GM12891 (cell line): ENCODE results near the gene SPNS3.

Experiments
- DNase-seq: peaks from one replicate; pipeline ENCODE4 v3.0.0; 2011; ENCODE audit warnings: low spot score; ENCODE audit not compliant: insufficient read length
- FAIRE-seq: peaks from 2 replicates; lab custom pipeline; 2011; peaks lifted over from hg19 to GRCh38; lab: Jason Lieb, UNC
- PAX5 ChIP-seq: IDR thresholded peaks from 2 replicates; pipeline ENCODE4 v1.6.1; 2011; ENCODE audit warnings: low read length, moderate library complexity, mild to moderate bottlenecking; ENCODE audit not compliant: insufficient read depth, severe bottlenecking
- POLR2A ChIP-seq: IDR thresholded peaks from 2 replicates; pipeline ENCODE4 v1.6.1; 2011; ENCODE audit warnings: low read depth, low read length, control low read depth
- POLR2AphosphoS5 ChIP-seq: IDR thresholded peaks from 2 replicates; pipeline ENCODE4 v1.6.1; 2011; ENCODE audit warnings: low read depth, low read length, control low read depth
- POU2F2 ChIP-seq: IDR thresholded peaks from 2 replicates; pipeline ENCODE4 v1.6.1; 2011; ENCODE audit warnings: low read depth, mild to moderate bottlenecking, control low read depth, low read length, moderate library complexity
- SPI1 ChIP-seq: IDR thresholded peaks from 2 replicates; pipeline ENCODE4 v1.6.1; 2011; ENCODE audit warnings: low read depth, low read length, control low read depth
- TAF1 ChIP-seq: IDR thresholded peaks from 2 replicates; pipeline ENCODE4 v1.6.1; 2011; ENCODE audit warnings: low read depth, low read length, control low read depth

Gene SPNS3

DNA sequence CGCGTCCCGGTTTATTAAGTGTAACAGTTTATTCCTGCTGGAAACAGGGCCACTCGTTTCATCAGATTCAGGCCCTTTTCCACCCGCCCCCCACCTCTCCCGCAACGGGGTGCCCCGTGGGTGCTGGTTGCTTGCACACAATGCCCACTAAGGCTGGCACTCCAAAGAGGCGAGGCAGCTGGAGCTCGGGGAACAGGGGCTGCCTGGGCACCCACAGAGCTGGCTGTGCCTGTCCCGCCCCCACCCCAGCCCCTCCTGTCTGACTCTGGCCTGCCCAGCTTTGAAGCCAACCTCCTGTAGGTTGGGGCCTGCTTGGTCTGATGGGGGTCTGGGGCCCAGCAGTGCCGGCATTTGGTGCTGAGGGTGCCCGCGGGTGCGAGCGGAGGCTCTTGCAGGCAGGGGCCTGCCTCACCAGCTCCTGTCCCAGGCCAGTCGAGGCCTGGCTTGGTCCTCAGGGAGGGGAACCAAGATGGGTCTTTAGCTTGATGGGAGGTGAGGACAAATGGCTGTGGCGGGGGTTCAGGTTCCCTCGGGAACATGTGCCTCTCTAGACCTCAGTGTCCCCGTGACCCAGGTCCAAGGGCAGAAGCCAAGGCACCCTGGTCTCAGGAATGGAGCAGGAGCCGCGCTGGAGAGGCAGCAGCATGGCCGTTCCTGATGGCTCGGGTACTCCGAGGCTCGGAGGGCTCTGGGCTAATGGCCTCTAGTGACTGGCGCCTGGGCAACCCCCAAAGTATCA, 101.4 kb downstream of the SPNS3 start:
- TF ChIP-seq PAX5 (no peak), SPI1 (no peak), TAF1 (no peak), POU2F2 (no peak)
- FAIRE-seq = no peak
- DNase-seq = no peak

DNA sequence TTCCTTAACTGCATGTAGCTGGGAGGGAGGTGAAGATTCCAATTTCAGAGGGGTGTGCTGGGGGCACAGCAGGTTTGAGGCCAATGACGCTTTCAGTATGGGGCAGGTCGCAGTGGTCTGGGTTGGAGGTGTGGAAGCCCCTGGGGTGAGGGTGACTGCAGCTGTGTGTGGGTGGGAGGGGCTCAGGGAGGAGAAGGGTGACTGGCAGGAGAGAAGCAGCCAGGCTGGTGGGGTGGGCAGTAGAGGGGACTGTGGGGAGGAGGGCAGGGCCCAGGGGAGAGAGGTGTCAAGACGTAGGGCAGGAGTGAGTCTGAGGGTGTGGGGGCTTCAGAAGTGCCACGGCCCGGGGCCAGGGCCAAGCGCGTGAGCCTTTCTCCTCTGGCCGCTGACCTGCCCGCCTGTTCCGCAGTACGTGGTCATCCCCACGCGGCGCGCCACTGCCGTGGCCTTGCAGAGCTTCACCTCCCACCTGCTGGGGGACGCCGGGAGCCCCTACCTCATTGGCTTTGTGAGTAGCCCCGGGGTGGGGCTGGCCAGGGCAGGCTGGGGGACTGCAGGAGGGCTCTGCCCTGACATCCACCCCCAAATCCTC, 102.0 kb downstream of the SPNS3 start:
- TF ChIP-seq POLR2A (no peak), TAF1 (no peak), PAX5 (no peak), POU2F2 (no peak), SPI1 (no peak), POLR2AphosphoS5 (no peak)
- no peak for FAIRE-seq

DNA sequence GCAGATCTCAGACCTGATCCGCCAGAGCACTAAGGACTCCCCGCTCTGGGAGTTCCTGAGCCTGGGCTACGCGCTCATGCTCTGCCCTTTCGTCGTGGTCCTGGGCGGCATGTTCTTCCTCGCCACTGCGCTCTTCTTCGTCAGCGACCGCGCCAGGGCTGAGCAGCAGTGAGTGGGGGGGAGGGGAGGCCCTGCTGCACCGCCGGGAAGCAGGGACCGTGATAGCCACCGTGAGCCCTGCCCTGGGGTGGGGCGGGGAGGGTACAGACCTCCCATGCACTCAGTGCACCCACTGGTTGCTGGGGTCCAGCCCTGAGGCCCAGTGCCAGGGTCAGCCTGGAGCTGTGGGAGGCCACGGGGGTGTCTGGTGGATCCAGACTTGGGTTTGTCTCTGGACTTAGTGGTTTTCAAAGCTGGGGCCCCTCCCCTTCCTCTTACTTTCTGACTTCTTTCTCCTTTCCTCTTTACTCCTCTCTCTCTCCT, 102.6 kb downstream of the SPNS3 start:
- DNase-seq (no peak), FAIRE-seq (no peak)
- TF ChIP-seq POLR2AphosphoS5 (peak; percentile 55), SPI1 (no peak)

More for the DNA sequence above, 102.0 kb downstream of the SPNS3 start:
- DNase-seq = no peak

DNA sequence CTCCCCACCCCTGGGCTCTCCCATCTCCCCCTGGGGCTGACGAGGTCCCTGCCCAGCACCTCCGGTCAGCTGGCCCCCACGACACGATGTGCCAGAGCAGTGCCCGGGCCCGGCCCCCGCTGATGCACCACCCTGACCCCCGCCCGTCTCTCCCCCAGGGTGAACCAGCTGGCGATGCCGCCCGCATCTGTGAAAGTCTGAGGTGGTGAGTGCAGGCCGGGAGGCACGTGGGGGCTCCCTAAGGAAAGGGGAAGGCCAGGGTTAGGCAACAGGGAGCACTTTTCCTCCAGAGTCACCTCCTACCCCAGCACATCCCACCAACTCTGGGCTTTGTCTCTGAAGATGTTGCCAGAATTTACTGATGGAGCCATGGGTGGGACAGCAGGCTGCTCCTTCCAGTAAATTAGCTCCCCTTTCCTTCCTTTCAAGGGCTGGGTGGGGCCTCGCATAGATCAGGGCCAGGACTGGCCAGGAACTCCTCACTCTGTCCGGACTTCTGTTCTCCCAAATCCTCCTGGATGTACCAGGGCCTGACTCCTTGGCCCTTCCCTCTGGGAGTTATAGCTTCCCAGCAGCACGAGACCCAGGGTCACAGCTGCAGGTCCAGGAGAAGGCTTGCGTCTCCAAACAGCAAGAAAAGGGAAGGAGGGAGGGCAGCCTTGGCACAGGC, 103.1 kb downstream of the SPNS3 start:
- FAIRE-seq = no peak
- DNase-seq = no peak
- TF ChIP-seq POU2F2 (no peak), POLR2A (no peak), POLR2AphosphoS5 (no peak), SPI1 (no peak), PAX5 (no peak), TAF1 (no peak)
